ENCODE measurements around the gene ZNF24. TPM values are rescaled to one million over a fixed set of nuclear protein-coding genes. Genes with fewer than 3 reads are reported as not detected.

The ZNF24 gene
- total RNA-seq, 1 donor from 2014 or later: 55.3 TPM

DNA sequence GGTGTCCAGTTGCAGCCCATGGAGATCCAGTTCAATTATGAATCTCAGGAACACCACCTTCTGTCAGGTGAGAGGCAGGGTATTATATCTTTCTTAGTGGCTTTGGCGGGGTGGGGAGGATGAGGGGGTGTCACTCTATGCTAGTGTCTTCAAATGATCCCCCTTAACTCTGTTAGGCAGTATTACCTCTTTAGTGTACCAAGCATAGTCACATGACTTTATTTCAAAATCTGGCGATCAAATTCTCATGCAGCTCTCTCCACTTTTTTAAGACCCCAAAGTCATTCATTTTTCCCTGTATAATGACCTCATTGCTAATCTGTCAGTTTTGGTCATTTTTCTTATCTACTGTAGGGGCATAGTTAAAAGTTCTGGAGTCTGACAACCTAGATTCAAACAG is 53.1 kb downstream of the ZNF24 start:
- H3K36me3 Mint-ChIP-seq: peaks cover 41% of the 10 kb centered on the region
- H3K9me3 Mint-ChIP-seq: peaks cover 19% of the 10 kb centered on the region
- H3K4me3 Mint-ChIP-seq: peak overlapping the region; percentile 96

DNA sequence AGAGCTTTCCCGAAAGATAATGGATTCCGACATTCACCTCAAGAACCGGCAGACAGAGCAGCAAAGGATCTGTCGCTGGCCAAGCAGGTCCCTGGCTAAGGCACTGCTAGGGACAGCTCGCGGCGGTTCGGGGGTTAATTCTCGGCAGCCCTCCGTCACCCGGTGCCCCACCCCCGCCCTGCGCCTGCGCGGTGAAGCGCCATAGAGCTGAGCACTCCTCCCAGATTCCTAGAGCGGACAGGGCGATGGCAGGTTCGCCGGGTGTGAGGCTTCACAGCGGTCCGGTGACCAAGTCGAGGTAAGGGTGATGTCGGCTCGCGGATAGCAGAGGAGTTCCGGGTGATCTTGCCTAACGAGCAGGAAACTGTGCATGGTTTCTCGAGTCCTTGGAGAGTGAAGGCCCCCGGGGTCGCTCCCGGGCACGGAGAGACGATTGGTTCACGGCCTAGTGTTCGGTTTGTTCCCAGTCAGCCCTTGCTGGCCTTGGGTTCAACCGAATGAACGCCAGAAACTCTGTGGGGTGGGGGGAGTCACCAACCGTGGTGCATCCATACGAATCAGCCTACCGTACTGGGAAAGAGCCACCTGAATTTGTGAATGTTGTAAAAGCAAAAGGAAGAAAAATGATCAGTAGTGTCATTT is 54.0 kb downstream of the ZNF24 start, which contains the start of gene ZSCAN30:
ZSCAN30 (minus strand) TSS at position 136 of the 642 bp plus-strand sequence. CDS start 25,877 bp downstream, outside the sequence.
- Mint-ChIP-seq H3K9me3 (peaks cover 27% of the 10 kb centered on the region), H3K4me1 (peaks cover 21% of the 10 kb centered on the region), H3K27ac (peak within 1 kb of the TSS; percentile 98), H3K27me3 (ENCODE audit: low read depth) (no peaks in the 10 kb centered on the region), H3K4me3 (peak within 1 kb of the TSS; percentile 96), H3K36me3 (peaks cover 40% of the 10 kb centered on the region)
- TF ChIP-seq, protein P1, sequence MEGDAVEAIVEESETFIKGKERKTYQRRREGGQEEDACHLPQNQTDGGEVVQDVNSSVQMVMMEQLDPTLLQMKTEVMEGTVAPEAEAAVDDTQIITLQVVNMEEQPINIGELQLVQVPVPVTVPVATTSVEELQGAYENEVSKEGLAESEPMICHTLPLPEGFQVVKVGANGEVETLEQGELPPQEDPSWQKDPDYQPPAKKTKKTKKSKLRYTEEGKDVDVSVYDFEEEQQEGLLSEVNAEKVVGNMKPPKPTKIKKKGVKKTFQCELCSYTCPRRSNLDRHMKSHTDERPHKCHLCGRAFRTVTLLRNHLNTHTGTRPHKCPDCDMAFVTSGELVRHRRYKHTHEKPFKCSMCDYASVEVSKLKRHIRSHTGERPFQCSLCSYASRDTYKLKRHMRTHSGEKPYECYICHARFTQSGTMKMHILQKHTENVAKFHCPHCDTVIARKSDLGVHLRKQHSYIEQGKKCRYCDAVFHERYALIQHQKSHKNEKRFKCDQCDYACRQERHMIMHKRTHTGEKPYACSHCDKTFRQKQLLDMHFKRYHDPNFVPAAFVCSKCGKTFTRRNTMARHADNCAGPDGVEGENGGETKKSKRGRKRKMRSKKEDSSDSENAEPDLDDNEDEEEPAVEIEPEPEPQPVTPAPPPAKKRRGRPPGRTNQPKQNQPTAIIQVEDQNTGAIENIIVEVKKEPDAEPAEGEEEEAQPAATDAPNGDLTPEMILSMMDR (IDR thresholded peaks at IDR 0.05; ENCODE audit: unreplicated experiment): no peak
- peak; percentile 81 to 92 for DNase-seq (ENCODE audit: low spot score in 2 of 2, unreplicated experiment in 2 of 2)

More for the DNA sequence above, 53.1 kb downstream of the ZNF24 start:
- H3K27ac Mint-ChIP-seq: peak overlapping the region; percentile 98
- TF ChIP-seq, protein P1 (IDR thresholded peaks at IDR 0.05; ENCODE audit: unreplicated experiment): no peak
- DNase-seq (ENCODE audit: low spot score in 2 of 2, unreplicated experiment in 2 of 2): no peak
- peaks cover 21% of the 10 kb centered on the region for H3K4me1 Mint-ChIP-seq
- H3K27me3 Mint-ChIP-seq (ENCODE audit: low read depth): no peaks in the 10 kb centered on the region

DNA sequence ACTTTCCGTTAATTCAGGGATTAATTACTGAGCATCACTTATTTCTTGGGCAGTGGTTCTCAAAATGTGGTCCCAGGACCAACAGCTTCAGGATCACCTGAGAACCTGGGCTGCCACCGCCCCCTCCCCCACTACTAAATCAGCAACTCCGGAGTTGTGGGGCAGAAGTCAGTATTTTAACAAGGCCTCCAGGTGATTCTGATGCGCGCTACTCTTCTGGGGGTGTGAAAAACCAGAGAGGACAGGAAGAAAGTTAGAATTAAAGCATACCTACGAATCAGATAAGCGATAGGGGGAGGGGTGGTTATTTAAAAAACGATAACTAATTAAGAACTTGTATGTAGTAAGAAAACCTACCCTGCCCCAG is 54.5 kb downstream of the ZNF24 start:
- Mint-ChIP-seq H3K27ac (peak overlapping the region; percentile 98), H3K36me3 (peaks cover 40% of the 10 kb centered on the region), H3K4me1 (peaks cover 21% of the 10 kb centered on the region), H3K9me3 (peaks cover 27% of the 10 kb centered on the region), H3K27me3 (ENCODE audit: low read depth) (no peaks in the 10 kb centered on the region), H3K4me3 (peak overlapping the region; percentile 96)
- DNase-seq (ENCODE audit: low spot score in 2 of 2, unreplicated experiment in 2 of 2): peak in 1 of 2 experiments; percentile 42
- TF ChIP-seq, protein P1 (IDR thresholded peaks at IDR 0.05; ENCODE audit: unreplicated experiment): no peak

DNA sequence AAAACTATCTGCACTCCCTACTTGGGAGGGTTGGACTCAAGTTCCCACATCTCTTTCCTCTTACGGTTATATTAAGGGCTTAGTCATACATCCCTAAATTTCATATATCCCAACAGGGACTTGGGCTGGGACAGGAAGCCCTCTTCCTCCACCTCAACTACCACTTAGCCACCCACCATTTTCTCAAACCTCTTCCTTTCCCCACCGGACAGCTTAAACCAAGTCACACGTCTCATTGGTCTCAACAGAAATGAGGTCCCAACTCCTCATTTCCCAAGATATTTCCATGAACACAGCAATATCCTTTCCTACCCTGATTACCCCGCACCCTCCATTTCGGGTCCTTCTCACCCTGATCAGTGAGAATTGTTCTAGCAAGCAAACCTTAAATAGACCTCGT is 54.9 kb downstream of the ZNF24 start:
- no peak for DNase-seq (ENCODE audit: low spot score in 2 of 2, unreplicated experiment in 2 of 2)
- Mint-ChIP-seq H3K4me3 (peak overlapping the region; percentile 96), H3K9me3 (peaks cover 27% of the 10 kb centered on the region), H3K36me3 (peaks cover 37% of the 10 kb centered on the region), H3K27me3 (ENCODE audit: low read depth) (no peaks in the 10 kb centered on the region), H3K4me1 (peaks cover 21% of the 10 kb centered on the region), H3K27ac (peak overlapping the region; percentile 98)
- TF ChIP-seq, protein P1 (IDR thresholded peaks at IDR 0.05; ENCODE audit: unreplicated experiment): no peak

DNA sequence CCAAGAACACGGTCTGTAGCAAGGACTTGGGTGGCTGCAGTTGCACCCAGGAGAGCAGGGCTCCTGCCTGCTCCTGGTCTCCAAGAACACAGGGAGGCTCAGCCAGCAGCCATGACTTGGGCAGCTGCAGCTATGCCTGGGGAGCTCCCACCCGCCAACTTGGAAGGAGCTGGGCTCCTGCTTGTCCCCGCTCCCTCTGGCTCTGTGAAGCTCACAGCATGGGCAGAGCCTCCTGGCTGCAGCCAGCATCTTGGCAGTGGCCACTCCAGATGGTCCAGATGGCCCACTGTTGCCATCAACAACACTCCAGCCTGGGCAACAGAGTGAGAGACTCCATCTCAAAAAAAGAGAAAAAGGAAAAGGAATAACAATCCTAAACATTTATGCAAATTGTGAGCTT is 59.4 kb downstream of the ZNF24 start:
- no peak overlapping the region for H3K27ac Mint-ChIP-seq
- H3K4me1 Mint-ChIP-seq: peaks cover 6% of the 10 kb centered on the region
- H3K27me3 Mint-ChIP-seq (ENCODE audit: low read depth): no peaks in the 10 kb centered on the region
- no peak for DNase-seq (ENCODE audit: low spot score in 2 of 2, unreplicated experiment in 2 of 2)
- peaks cover 54% of the 10 kb centered on the region for H3K9me3 Mint-ChIP-seq
- TF ChIP-seq, protein P1 (IDR thresholded peaks at IDR 0.05; ENCODE audit: unreplicated experiment): no peak
- H3K36me3 Mint-ChIP-seq: peaks cover 49% of the 10 kb centered on the region
- no peak overlapping the region for H3K4me3 Mint-ChIP-seq
